OCI-LY7 (cell line): Measurements from ENCODE around the gene CD9. TPM values are rescaled to one million over a fixed set of nuclear protein-coding genes. Genes with fewer than 3 reads are reported as not detected.

Experiments used
- BruUV-seq: library from RNA; stranded (reverse); fragments of 400-500 nt; replicated peaks from 2 replicates; lab custom pipeline; 2021; lab: Mats Ljungman, UMichigan
- CTCF ChIA-PET: fragments of 300-600 bp; sonication (Branson Sonifier 250); formaldehyde crosslinking; loops from one replicate; lab custom pipeline; 2022; ENCODE audit warnings: antibody characterized with exemption; ENCODE audit not compliant: unreplicated experiment; lab: Charles Lee
- POLR2A ChIA-PET: fragments of 300-600 bp; sonication (Branson Sonifier 250); formaldehyde crosslinking; loops from one replicate; lab custom pipeline; 2022; ENCODE audit warnings: antibody characterized with exemption; lab: Charles Lee
- DNase-seq: peaks from one replicate; pipeline ENCODE4 v3.0.0-alpha.2; 2015; ENCODE audit warnings: low spot score
- H2AFZ ChIP-seq: fragments of 200-600 bp; sonication (generic), shearing (Covaris generic); 2 replicates; pipeline ENCODE4 v1.6.1; 2014; ENCODE audit warnings: mild to moderate bottlenecking, antibody characterized with exemption, low read length, moderate library complexity
- H3K27ac ChIP-seq: fragments of 200-600 bp; sonication (generic); 2 replicates; pipeline ENCODE4 v1.5.1; 2014; ENCODE audit warnings: mixed run types, low read depth, mild to moderate bottlenecking, moderate library complexity, low read length, inconsistent platforms; ENCODE audit not compliant: poor library complexity, severe bottlenecking
- H3K36me3 ChIP-seq: fragments of 200-600 bp; sonication (generic); 2 replicates; pipeline ENCODE4 v1.6.1; 2014; ENCODE audit warnings: mild to moderate bottlenecking, antibody characterized with exemption, low read length, moderate library complexity, mixed read lengths; ENCODE audit not compliant: insufficient read depth
- H3K4me1 ChIP-seq: fragments of 200-600 bp; sonication (generic); 2 replicates; pipeline ENCODE4 v1.5.1; 2014; ENCODE audit warnings: mild to moderate bottlenecking, low read length; ENCODE audit not compliant: insufficient read depth, poor library complexity, severe bottlenecking
- H3K4me2 ChIP-seq: fragments of 200-600 bp; sonication (generic); 2 replicates; pipeline ENCODE4 v1.6.1; 2014; ENCODE audit warnings: mild to moderate bottlenecking, low read length
- H3K4me3 ChIP-seq: fragments of 200-600 bp; sonication (generic); 2 replicates; pipeline ENCODE4 v1.5.1; 2014; ENCODE audit warnings: mild to moderate bottlenecking, low read depth, low read length; ENCODE audit not compliant: poor library complexity, severe bottlenecking
- H3K79me2 ChIP-seq: fragments of 200-600 bp; sonication (generic); 2 replicates; pipeline ENCODE4 v1.6.1; 2016; ENCODE audit warnings: low read depth, mild to moderate bottlenecking, low read length, moderate library complexity, mixed read lengths; ENCODE audit not compliant: insufficient read depth
- H3K9me2 ChIP-seq: fragments of 200-600 bp; sonication (generic); 2 replicates; pipeline ENCODE4 v1.6.1; 2016; ENCODE audit warnings: mild to moderate bottlenecking, low read length, mixed read lengths; ENCODE audit not compliant: insufficient read depth
- H3K9me3 ChIP-seq: fragments of 200-600 bp; sonication (generic); 2 replicates; pipeline ENCODE4 v1.6.1; 2014; ENCODE audit warnings: mild to moderate bottlenecking, mixed run types, low read length, mixed read lengths
- H4K20me1 ChIP-seq: fragments of 200-600 bp; sonication (generic); 2 replicates; pipeline ENCODE4 v1.6.1; 2014; ENCODE audit warnings: mild to moderate bottlenecking, antibody characterized with exemption, low read length, moderate library complexity, mixed read lengths; ENCODE audit not compliant: insufficient read depth
- EZH2phosphoT487 ChIP-seq: fragments of 200-600 bp; sonication (generic); IDR thresholded peaks from 2 replicates; pipeline ENCODE4 v1.6.1; 2018; ENCODE audit warnings: low read depth, borderline replicate concordance, mild to moderate bottlenecking, mixed run types, antibody characterized with exemption, low read length, moderate library complexity, mixed read lengths
- intact Hi-C: fragments of 100-400 bp; cut with micrococcal nuclease; formaldehyde crosslinking; loops from one replicate; pipeline ENCODE4 v1.10.0; 2022; ENCODE audit not compliant: unreplicated experiment
- total RNA-seq, 2 experiments: library from RNA; depleted of rRNA in 1 of 2; stranded (reverse); fragments of >200 nt in 1 of 2; shearing (Covaris generic) in 1 of 2; gene quantifications; 2 replicates each; pipeline ENCODE4 v1.2.3, GENCODE V29; 2014 to 2022
- TF ChIP-seq, protein P1 (sequence below): fragments of 200-600 bp; sonication (generic); conservative IDR thresholded peaks from 2 replicates; pipeline ENCODE4 v1.5.1; 2014; ENCODE audit warnings: mild to moderate bottlenecking, antibody characterized with exemption, low read length, moderate library complexity, mixed read lengths

CD9 gene
- total RNA-seq, 2 experiments from 2014 or later, result not detected

DNA sequence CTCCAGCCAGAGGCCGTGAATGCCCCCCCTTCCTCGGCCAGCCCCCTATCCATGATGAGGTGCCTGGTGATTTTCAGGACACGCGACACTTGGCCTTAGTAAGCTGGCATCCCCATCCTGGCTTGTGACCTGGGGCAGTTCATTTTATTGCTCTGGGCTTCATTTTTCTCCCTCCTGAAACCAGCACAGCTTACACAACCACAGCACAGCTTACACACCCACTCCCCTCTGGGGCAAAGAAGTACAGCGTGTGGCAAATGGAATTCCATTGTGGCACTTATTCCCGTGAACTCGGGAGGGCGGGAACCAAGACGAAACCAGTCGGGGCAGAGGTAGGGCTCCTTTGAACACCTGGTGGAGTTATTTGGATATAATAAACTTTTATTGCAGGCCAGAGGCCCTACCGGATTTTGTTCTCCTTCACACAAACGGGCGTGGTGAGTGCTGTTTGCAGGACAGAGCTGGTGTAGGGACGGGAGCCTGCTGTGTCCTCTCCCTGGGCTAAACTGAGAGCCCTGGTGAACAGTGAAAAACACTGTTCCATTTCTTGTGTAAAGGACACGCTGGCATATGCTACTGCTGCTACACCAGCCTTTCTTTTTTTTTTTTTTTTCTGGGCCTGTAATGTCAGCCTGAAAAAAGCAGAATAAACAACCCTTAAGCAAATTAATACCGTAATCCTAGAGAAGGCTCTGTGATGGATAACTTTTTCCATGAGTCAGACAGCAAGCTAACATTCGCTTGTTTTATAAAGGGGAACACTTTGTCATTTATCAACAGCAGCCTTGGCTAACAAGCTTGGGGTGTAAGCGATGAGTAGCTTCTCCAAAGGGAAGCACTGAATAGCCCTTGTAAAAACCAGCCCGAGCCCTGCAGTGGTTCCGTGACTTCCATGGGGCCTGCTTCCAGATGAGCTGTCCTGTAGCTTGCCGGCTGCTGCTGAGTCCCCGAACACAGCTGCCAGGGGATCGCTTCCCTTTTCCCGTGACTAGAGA, 29.3 kb downstream of the CD9 start:
- no peak for DNase-seq
- 0 out of 2 replicates have a peak overlapping the region, but pooled peaks have one; percentile 53 for H3K4me2 ChIP-seq
- no peaks in the 10 kb centered on the region for H3K9me2 ChIP-seq
- H2AFZ ChIP-seq, result no peak overlapping the region; the same call in 1 of the 2 replicates
- no peak overlapping the region for H3K4me3 ChIP-seq
- no peak overlapping the region for H3K27ac ChIP-seq
- H3K79me2 ChIP-seq, result no peaks in the 10 kb centered on the region
- no TSS peak for BruUV-seq
- intact Hi-C loops, result no loop called here
- H3K9me3 ChIP-seq, result no peaks in the 10 kb centered on the region
- no peaks in the 10 kb centered on the region for H4K20me1 ChIP-seq
- CTCF ChIA-PET, result interaction anchor here (1.2 kb wide), 2 partner anchors 34 to 35 kb away, joined by 5 to 7 read pairs; no protein-coding TSS in a partner anchor
- TF ChIP-seq, protein P1, sequence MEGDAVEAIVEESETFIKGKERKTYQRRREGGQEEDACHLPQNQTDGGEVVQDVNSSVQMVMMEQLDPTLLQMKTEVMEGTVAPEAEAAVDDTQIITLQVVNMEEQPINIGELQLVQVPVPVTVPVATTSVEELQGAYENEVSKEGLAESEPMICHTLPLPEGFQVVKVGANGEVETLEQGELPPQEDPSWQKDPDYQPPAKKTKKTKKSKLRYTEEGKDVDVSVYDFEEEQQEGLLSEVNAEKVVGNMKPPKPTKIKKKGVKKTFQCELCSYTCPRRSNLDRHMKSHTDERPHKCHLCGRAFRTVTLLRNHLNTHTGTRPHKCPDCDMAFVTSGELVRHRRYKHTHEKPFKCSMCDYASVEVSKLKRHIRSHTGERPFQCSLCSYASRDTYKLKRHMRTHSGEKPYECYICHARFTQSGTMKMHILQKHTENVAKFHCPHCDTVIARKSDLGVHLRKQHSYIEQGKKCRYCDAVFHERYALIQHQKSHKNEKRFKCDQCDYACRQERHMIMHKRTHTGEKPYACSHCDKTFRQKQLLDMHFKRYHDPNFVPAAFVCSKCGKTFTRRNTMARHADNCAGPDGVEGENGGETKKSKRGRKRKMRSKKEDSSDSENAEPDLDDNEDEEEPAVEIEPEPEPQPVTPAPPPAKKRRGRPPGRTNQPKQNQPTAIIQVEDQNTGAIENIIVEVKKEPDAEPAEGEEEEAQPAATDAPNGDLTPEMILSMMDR, result no peak
- no peak for TF ChIP-seq EZH2phosphoT487
- POLR2A ChIA-PET, result interaction anchor here (0.7 to 2.5 kb wide), 8 partner anchors 9 to 127 kb away, joined by 3 to 9 read pairs (median 4); no protein-coding TSS in a partner anchor
- no peaks in the 10 kb centered on the region for H3K36me3 ChIP-seq
- H3K4me1 ChIP-seq, result peaks cover 20% of the 10 kb centered on the region

DNA sequence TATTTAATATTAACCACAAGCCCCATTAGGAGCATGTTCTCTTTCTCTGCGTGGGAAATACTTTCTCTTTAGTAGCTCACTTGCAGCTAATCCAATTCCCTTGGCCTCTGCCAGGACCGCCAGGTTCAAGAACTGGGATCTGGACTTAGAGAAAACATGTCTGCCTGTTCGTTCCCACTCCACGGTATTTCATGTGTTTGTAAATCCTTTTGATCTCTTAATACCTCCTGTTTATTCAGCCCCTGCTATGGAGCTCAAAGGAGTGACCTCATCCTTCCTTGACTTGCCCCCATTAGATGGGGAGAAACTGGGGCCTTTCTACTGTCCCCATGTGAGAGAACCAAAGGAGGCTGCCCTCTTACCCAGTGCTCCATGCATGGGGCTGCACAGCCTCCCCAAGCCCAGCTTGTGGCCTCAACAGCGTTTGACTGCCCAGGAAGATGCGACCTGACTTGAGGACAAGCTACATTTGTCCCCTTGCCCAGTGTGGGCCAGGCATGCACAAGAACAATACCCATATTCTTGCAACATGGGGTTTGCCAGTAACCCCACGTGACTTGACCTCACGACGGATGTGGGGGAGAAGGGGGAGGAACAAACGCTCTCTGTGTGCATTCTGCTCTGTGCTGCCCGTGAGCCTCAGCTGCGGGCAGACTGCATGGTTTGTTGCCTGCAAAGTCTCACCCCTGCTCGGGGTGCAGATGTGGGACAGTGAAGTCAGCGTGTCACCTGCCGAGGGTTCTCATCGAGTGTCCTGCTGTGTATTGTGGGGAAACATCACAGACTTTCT, 30.3 kb downstream of the CD9 start:
- H3K9me3 ChIP-seq, result no peaks in the 10 kb centered on the region
- no peak overlapping the region for H3K27ac ChIP-seq
- peaks cover 16% of the 10 kb centered on the region for H3K4me1 ChIP-seq
- BruUV-seq, result no TSS peak
- no peaks in the 10 kb centered on the region for H4K20me1 ChIP-seq
- no peak for TF ChIP-seq EZH2phosphoT487
- TF ChIP-seq, protein P1, result no peak
- H3K4me3 ChIP-seq, result peak overlapping the region; percentile 6
- no peaks in the 10 kb centered on the region for H3K36me3 ChIP-seq
- CTCF ChIA-PET, result interaction anchor here (1.2 kb wide), 2 partner anchors 35 to 36 kb away, joined by 5 to 7 read pairs; no protein-coding TSS in a partner anchor
- intact Hi-C loops, result no loop called here
- peak; percentile 84 for DNase-seq
- peak overlapping the region; percentile 53 for H3K4me2 ChIP-seq
- POLR2A ChIA-PET, result interaction anchor here (0.7 to 2.5 kb wide), 7 partner anchors 10 to 126 kb away, joined by 3 to 9 read pairs (median 5); no protein-coding TSS in a partner anchor
- H3K79me2 ChIP-seq, result no peaks in the 10 kb centered on the region
- no peaks in the 10 kb centered on the region for H3K9me2 ChIP-seq
- peak overlapping the region; percentile 96 for H2AFZ ChIP-seq
